GM12891 (cell line): ENCODE measurements around the gene LGR6.

ENCODE experiments used
- PAX5 ChIP-seq: IDR thresholded peaks from 2 replicates; pipeline ENCODE4 v1.6.1; 2011; ENCODE audit warnings: low read length, moderate library complexity, mild to moderate bottlenecking; ENCODE audit not compliant: insufficient read depth, severe bottlenecking
- POLR2A ChIP-seq: IDR thresholded peaks from 2 replicates; pipeline ENCODE4 v1.6.1; 2011; ENCODE audit warnings: low read depth, low read length, control low read depth
- POLR2AphosphoS5 ChIP-seq: IDR thresholded peaks from 2 replicates; pipeline ENCODE4 v1.6.1; 2011; ENCODE audit warnings: low read depth, low read length, control low read depth
- TAF1 ChIP-seq: IDR thresholded peaks from 2 replicates; pipeline ENCODE4 v1.6.1; 2011; ENCODE audit warnings: low read depth, low read length, control low read depth

- TF ChIP-seq POLR2A (no peak), TAF1 (no peak), PAX5 (no peak), POLR2AphosphoS5 (no peak)
These were observed 122.6 kb downstream of the LGR6 start for GRCh38 chr1:202316186-202316585.
